Heart left ventricle (tissue), 13 donors: ENCODE results near the gene FAHD1.

ENCODE experiments used
- CTCF ChIP-seq, 12 donors: fragments of 200-600 bp; sonication (generic) in 4 of 12; IDR thresholded peaks; one replicate each; pipeline versions ENCODE4 v1.5.0 to v1.8.0; 2018 to 2022; ENCODE audit warnings: antibody characterized with exemption in 12 of 12, mild to moderate bottlenecking in 5 of 12
- POLR2A ChIP-seq, 2 donors: fragments of 450-650 bp; IDR thresholded peaks; one replicate each; pipeline ENCODE4 v1.6.1; 2017; ENCODE audit warnings: antibody characterized with exemption in 2 of 2, mild to moderate bottlenecking in 2 of 2, moderate library complexity in 2 of 2
- donor health status: ischemic (EF 13 %, LVEDD 7.1; RV severe dilation, severe dysfunction).
- donor health status: DM: no; HTN: yes; CAD: no.
- donor health status: DM: no; HTN: no; CAD: no.
- donor health status: ischemic (EF 25% LVEDD 6.9; RV normal size, moderate dysfunction).
- donor health status: ischemic (EF 25% LVEDD 5.7; RV mildly dilated, moderate dysfunction).
- donor health status: ischemic (EF 35%, LVEDD 5.7; RV mildly dilated, moderate dysfunction).
- donor health status: nonischemic (EF 11% LVEDD 7.7; RV severe dilation, severe dysfunction).
- donor health status: DM: yes; HTN: yes; CAD: no.
- donor health status: PGD.
- donor health status: ischemic (EF 29% LVEDD 5.4; RV normal size, mild dysfunction).
- donor health status: nonischemic (EF 23%, LVEDD 6.1; RV moderate dilation, normal function).

- no peak for TF ChIP-seq CTCF (IDR thresholded peaks at IDR 0.05)
- TF ChIP-seq POLR2A (IDR thresholded peaks at IDR 0.05), result no peak
Measured at GRCh38 chr16:1820096-1820945, 6.7 kb upstream of the FAHD1 start.
